ENCODE results near the gene ESF1. TPM values are rescaled to one million over a fixed set of nuclear protein-coding genes. Genes with fewer than 3 reads are reported as not detected.
"Not testable (repeated sequence)": the region's sequence is repeated elsewhere in the genome, so short reads cannot be mapped to it uniquely, and the experiment has no call there.

ESF1 gene
- total RNA-seq, 1 experiment from 2014 or later = 22.7 TPM

GRCh38 chr20:13741879-13742278, 42.8 kb downstream of the ESF1 start:
- H3K27me3 Mint-ChIP-seq (ENCODE audit: insufficient read depth, unreplicated experiment) = no peaks in the 10 kb centered on the region
- no peak overlapping the region for H3K27ac Mint-ChIP-seq (ENCODE audit: unreplicated experiment)
- no peaks in the 10 kb centered on the region for H3K4me1 Mint-ChIP-seq (ENCODE audit: low read depth, unreplicated experiment)
- no peaks in the 10 kb centered on the region for H3K9me3 Mint-ChIP-seq (ENCODE audit: unreplicated experiment)
- no peak overlapping the region for H3K4me3 ChIP-seq (ENCODE audit: low read depth, low read length)
- H3K4me1 ChIP-seq = no peaks in the 10 kb centered on the region
- POLR2A ChIA-PET = no interaction called here
- no peak for DNase-seq
- H3K36me3 ChIP-seq (ENCODE audit: control insufficient read depth, insufficient read depth, low read length) = no peaks in the 10 kb centered on the region
- TF ChIP-seq, protein P1, sequence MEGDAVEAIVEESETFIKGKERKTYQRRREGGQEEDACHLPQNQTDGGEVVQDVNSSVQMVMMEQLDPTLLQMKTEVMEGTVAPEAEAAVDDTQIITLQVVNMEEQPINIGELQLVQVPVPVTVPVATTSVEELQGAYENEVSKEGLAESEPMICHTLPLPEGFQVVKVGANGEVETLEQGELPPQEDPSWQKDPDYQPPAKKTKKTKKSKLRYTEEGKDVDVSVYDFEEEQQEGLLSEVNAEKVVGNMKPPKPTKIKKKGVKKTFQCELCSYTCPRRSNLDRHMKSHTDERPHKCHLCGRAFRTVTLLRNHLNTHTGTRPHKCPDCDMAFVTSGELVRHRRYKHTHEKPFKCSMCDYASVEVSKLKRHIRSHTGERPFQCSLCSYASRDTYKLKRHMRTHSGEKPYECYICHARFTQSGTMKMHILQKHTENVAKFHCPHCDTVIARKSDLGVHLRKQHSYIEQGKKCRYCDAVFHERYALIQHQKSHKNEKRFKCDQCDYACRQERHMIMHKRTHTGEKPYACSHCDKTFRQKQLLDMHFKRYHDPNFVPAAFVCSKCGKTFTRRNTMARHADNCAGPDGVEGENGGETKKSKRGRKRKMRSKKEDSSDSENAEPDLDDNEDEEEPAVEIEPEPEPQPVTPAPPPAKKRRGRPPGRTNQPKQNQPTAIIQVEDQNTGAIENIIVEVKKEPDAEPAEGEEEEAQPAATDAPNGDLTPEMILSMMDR (IDR thresholded peaks at IDR 0.05; ENCODE audit: insufficient read depth in 1 of 2, low read depth in 1 of 2, low read length in 1 of 2, severe bottlenecking in 1 of 2, unreplicated experiment in 1 of 2) = no peak
- H3K27me3 ChIP-seq (replicated peaks; ENCODE audit: control insufficient read depth, insufficient read depth, low read length) = no peaks in the 10 kb centered on the region
- no peak overlapping the region for H3K4me3 Mint-ChIP-seq (ENCODE audit: unreplicated experiment)
- intact Hi-C loops (cut with micrococcal nuclease; ENCODE audit: unreplicated experiment) = no loop called here
- BruUV-seq (replicated peaks) = no TSS peak
- peaks cover 22% of the 10 kb centered on the region for H3K36me3 Mint-ChIP-seq (ENCODE audit: insufficient read depth, unreplicated experiment)
- no peaks in the 10 kb centered on the region for H3K9me3 ChIP-seq
- CTCF ChIA-PET = no interaction called here

- DNase-seq = no peak
- Mint-ChIP-seq H3K9me3 (ENCODE audit: unreplicated experiment) (no peaks in the 10 kb centered on the region), H3K36me3 (ENCODE audit: insufficient read depth, unreplicated experiment) (peaks cover 22% of the 10 kb centered on the region), H3K27me3 (ENCODE audit: insufficient read depth, unreplicated experiment) (no peaks in the 10 kb centered on the region), H3K4me1 (ENCODE audit: low read depth, unreplicated experiment) (no peaks in the 10 kb centered on the region), H3K27ac (ENCODE audit: unreplicated experiment) (no peak overlapping the region), H3K4me3 (ENCODE audit: unreplicated experiment) (no peak overlapping the region)
- ChIA-PET CTCF (no interaction called here), POLR2A (no interaction called here)
- no TSS peak for BruUV-seq (replicated peaks)
- no peaks in the 10 kb centered on the region for H3K9me3 ChIP-seq
- no peak overlapping the region for H3K4me3 ChIP-seq (ENCODE audit: low read depth, low read length)
- intact Hi-C loops (cut with micrococcal nuclease; ENCODE audit: unreplicated experiment) = no loop called here
- TF ChIP-seq, protein P1 (IDR thresholded peaks at IDR 0.05; ENCODE audit: insufficient read depth in 1 of 2, low read depth in 1 of 2, low read length in 1 of 2, severe bottlenecking in 1 of 2, unreplicated experiment in 1 of 2) = no peak
- H3K36me3 ChIP-seq (ENCODE audit: control insufficient read depth, insufficient read depth, low read length) = no peaks in the 10 kb centered on the region
- H3K4me1 ChIP-seq = no peaks in the 10 kb centered on the region; the same call in 1 of the 2 replicates
- no peaks in the 10 kb centered on the region for H3K27me3 ChIP-seq (replicated peaks; ENCODE audit: control insufficient read depth, insufficient read depth, low read length)
Observed at GRCh38 chr20:13739731-13740649, 44.7 kb downstream of the ESF1 start.

GRCh38 chr20:13738187-13738586, 46.5 kb downstream of the ESF1 start:
- H3K4me3 ChIP-seq (ENCODE audit: low read depth, low read length); DNase-seq; H3K4me1 ChIP-seq; H3K9me3 Mint-ChIP-seq (ENCODE audit: unreplicated experiment); H3K27ac Mint-ChIP-seq (ENCODE audit: unreplicated experiment); H3K27me3 ChIP-seq (replicated peaks; ENCODE audit: control insufficient read depth, insufficient read depth, low read length); H3K36me3 ChIP-seq (ENCODE audit: control insufficient read depth, insufficient read depth, low read length); H3K27me3 Mint-ChIP-seq (ENCODE audit: insufficient read depth, unreplicated experiment); CTCF ChIA-PET; H3K9me3 ChIP-seq; intact Hi-C loops (cut with micrococcal nuclease; ENCODE audit: unreplicated experiment); POLR2A ChIA-PET; H3K4me3 Mint-ChIP-seq (ENCODE audit: unreplicated experiment); H3K4me1 Mint-ChIP-seq (ENCODE audit: low read depth, unreplicated experiment); BruUV-seq (replicated peaks): not testable (repeated sequence)
- H3K36me3 Mint-ChIP-seq (ENCODE audit: insufficient read depth, unreplicated experiment) = peaks cover 33% of the 10 kb centered on the region

All from Caco-2 (cell line).